Colon (tissue), 2 donors: ENCODE results near the gene AGXT.

ENCODE experiments used
- FAIRE-seq: peaks from 2 replicates; lab custom pipeline; 2012; peaks lifted over from hg19 to GRCh38; lab: Jason Lieb, UNC
- donor health status: control.
- donor health status: control.

The AGXT gene

GRCh38 chr2:240916571-240917008, 48.0 kb downstream of the AGXT start:
- no peak for FAIRE-seq

GRCh38 chr2:240917009-240917683, 48.5 kb downstream of the AGXT start:
- no peak for FAIRE-seq

- FAIRE-seq, result no peak
Observed at GRCh38 chr2:240917684-240918257, 49.1 kb downstream of the AGXT start.

GRCh38 chr2:240918258-240919091, 49.9 kb downstream of the AGXT start:
- FAIRE-seq, result no peak

- no peak for FAIRE-seq
Observed at GRCh38 chr2:240919161-240919781, 50.6 kb downstream of the AGXT start.

- FAIRE-seq, result no peak
Observed at GRCh38 chr2:240919786-240920782, 51.5 kb downstream of the AGXT start.

- no peak for FAIRE-seq
Observed at GRCh38 chr2:240920783-240921231, 52.2 kb downstream of the AGXT start.

GRCh38 chr2:240921311-240921994, 52.8 kb downstream of the AGXT start:
- FAIRE-seq, result no peak

- no peak for FAIRE-seq
Observed at GRCh38 chr2:240921995-240922244, 53.3 kb downstream of the AGXT start.

GRCh38 chr2:240922245-240922981, 53.8 kb downstream of the AGXT start:
- no peak for FAIRE-seq

- no peak for FAIRE-seq
Observed at GRCh38 chr2:240922982-240923537, 54.4 kb downstream of the AGXT start.

- no peak for FAIRE-seq
Observed at GRCh38 chr2:240925191-240925567, 56.6 kb downstream of the AGXT start.

- no peak for FAIRE-seq
Observed at GRCh38 chr2:240925568-240926515, 57.2 kb downstream of the AGXT start.

GRCh38 chr2:240926516-240927389, 58.1 kb downstream of the AGXT start:
- FAIRE-seq, result no peak

- no peak for FAIRE-seq
Observed at GRCh38 chr2:240927390-240927781, 58.8 kb downstream of the AGXT start.

GRCh38 chr2:240928476-240929363, 60.1 kb downstream of the AGXT start:
- no peak for FAIRE-seq
